DMS79 (cell line): ENCODE measurements around the gene MIER1.
"Not testable (repeated sequence)": the region's sequence is repeated elsewhere in the genome, so short reads cannot be mapped to it uniquely, and the experiment has no call there.

ENCODE experiments used
- DNase-seq: peaks from one replicate; lab custom pipeline; 2025; lab: John Stamatoyannopoulos, UW

Gene MIER1

DNA sequence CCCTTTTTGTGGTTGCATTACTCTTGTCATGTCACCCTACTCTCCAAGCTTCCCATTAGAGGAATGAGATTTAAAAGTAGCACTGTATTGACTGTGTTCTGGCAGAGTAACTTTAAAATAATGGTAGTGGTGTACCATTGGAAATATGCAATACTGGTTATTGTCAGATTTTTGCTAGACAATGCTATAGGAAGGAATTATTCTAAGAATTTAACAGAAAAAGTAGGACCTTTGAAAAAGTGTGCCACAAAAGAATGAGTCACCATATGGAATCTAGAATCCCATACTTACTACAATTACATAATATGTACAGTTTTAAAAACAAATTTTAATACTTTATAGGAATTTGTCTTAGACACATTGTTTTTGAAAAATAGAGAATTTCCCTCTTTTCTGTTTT, 13.8 kb downstream of the MIER1 start:
- DNase-seq: no peak

DNA sequence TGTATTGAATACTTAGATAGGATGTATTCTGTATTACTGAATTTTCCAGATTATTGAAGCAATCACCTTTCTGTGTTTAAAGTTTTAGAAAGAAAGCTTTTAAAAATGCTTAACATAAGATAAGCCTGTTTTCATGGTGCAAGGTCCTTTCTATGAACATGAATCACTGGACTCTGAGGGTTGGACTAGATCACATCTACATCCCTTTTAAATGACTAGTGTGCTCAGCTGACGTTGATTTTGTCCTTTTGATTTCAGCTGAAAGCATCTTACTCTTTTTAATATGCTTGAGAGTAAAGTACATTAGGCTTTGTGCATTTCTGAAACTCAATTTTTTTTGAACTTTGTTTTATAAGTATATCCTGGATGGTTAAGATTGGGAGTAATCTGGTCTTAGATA, 16.2 kb downstream of the MIER1 start:
- no peak for DNase-seq

DNA sequence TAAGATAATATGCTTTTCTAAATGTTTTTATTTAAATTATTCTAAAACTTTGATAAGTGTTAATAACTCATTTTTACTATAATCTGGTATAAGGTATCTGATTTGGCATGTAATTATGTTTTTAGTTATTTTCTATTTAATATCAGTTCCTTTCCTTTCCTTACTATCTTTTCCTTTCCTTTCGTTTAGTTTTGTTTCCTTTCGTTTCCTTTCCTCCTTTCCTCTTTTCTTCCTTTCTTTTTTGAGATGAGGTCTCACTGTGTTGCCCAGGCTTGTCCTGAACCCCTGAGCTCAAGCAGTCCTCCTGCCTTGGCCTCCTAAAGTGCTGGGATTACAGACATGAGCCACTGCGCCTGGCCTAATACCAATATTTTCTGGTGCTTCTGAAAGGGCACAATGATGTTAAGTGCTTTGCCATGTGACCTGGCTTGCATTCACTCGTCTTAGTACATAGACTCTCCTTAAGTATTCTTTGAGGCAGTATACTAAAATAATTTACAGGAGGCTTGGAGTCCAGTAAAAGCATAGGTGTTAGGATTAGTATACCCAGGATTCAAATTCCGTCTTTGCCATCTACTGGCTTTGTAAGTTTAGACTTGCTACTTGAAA, 18.7 kb downstream of the MIER1 start:
- DNase-seq: no peak

DNA sequence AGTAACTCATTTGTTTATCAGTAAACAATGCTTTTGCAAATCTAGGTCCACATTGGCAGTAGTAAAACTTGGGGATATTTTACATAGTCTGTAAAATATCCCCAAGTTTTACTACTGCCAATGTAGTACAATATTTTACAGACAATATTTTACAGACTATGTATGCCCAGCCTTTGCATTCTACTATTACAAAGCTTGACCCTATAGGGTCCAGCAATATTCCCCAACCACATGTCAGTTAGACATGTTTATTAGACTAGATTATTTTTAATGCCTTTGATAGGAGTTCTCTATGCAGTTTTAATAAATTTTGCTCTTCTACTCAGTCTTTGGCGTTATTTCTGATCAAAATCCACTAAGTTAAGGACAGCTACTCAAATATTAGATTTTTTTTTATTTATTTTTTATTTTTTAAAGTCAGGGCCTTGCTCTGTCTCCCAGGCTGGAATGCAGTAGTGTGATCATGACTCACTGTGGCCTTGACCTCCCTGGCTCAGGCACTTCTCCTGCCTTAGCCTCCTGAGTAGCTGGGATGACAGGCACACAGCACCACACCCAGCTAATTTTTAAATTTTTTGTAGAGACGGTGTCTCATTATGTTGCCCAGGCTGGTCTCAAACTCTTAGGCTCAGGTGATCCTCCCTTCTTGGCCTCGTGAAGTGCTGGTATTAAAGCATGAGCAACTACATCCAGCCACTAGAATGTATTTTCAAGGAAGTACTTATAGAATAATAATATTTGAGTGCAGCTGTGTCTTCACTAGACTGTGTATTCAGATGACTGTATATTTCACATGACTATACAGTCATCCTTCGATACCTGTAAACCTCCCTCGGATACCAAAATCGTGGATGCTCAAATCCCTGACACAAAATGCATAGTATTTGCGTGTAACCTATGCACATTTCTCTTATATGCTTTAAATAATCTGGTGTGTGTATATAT, 19.8 kb downstream of the MIER1 start:
- no peak for DNase-seq

DNA sequence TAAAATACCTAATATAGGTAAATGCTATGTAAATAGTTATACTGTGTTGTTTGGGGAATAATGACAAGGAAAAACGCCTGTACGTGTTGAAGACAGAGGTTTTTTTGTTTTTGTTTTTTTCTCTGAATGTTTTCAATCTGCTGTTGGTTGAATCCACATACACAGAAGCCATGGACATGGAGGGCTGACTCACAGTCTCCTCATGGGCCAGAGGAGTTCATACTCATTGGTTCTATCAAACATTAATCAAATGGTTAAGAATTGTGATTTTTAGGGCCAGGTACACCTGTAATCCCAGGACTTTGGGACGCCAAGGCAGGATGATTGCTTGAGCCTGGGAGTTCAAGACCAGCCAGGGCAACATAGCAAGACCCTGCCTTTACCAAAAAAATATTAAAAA, 20.5 kb downstream of the MIER1 start:
- DNase-seq: no peak

DNA sequence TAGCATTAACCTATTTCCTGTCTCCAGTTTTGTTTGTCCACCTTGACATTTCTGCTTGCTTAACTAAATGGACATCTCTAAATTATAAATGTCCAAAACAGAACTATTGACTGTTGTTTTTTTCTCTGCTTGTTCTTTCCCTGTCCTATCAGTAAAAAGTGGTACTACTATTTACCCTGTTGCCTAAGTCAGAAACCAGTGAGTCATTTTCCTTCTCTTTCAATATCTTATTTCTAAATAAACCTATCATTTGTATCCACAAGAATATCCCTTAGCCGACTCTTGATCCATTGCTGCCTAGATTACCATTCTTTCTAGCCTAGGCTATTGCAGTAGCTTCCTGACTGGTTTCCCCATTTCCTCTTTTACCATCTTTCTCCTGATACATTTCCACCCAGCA, 22.5 kb downstream of the MIER1 start:
- DNase-seq: no peak

- DNase-seq: no peak
Observed at GRCh38 chr1:66951513-66951912, 26.7 kb downstream of the MIER1 start.

DNA sequence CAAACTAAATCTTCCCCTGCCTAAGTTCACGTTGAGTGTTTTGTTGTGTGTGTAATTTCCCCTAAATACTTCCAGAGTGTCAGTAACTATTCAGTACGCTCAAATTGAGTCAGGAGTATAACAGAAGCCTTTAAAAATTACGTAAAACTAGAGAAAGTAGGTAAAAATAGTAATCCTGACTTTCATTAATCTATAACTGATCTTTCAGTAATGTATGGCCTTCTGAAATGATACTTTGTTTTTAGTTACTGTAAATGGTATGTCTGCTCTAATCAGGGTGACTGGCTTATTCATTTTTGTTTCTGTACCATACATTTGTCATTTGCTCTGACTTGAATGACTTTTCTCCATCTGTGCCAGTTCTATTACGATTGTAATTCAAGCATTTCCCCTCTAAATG, 29.4 kb downstream of the MIER1 start:
- DNase-seq: no peak

GRCh38 chr1:66957938-66958337, 33.1 kb downstream of the MIER1 start:
- DNase-seq: no peak

DNA sequence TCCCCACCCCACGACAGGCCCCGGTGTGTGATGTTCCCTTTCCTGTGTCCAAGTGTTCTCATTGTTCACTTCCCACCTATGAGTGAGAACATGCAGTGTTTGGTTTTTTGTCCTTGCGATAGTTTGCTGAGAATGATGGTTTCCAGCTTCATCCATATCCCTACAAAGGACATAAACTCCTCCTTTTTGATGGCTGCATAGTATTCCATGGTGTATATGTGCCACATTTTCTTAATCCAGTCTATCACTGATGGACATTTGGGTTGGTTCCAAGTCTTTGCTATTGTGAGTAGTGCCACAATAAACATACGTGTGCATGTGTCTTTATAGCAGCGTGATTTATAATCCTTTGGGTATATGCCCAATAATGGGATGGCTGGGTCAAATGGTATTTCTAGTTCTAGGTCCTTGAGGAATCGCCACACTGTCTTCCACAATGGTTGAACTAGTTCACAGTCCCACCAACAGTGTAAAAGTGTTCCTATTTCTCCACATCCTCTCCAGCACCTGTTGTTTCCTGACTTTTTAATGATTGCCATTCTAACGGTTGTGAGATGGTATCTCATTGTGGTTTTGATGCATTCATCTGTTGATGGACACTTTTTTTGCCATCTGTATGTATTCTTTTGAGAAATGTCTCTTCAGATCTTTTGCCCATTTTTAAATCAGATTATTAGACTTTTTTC, 41.5 kb downstream of the MIER1 start:
- not testable (repeated sequence) for DNase-seq

DNA sequence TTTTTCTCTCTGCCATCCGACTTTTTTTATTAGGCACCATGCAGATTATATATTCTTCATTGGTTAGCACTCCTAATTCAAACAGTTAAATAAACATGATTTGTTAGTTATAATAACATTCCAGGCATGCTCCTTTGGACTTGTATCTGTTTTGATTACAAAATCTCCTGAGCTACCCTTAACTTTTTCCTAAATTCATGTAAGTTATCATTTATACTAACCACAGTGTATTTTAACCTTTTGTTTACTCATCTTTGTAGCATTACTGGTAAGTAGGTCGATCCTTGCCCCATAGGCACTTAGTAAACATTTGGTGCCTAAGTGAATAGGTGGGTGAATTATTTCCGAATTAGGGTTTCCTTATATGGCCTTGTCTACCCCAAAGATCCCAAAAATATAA, 43.8 kb downstream of the MIER1 start:
- DNase-seq: no peak

GRCh38 chr1:66978201-66978600, 53.4 kb downstream of the MIER1 start:
- no peak for DNase-seq

DNA sequence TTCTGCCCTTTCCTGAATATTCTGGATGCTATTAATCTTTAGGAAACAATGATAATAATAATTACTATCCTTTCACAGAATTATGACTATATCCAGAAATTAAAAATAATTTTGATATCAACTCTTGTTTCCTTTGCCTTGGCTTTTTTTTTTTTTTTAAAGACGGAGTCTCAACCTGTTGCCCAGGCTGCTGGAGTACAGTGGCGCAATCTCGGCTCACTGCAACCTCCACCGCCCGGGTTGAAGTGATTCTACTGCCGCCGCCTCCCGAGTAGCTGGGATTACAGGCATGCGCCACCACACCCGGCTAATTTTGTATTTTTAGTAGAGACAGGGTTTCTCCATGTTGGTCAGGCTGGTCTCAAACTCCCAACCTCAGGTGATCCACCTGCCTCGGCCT, 54.8 kb downstream of the MIER1 start:
- DNase-seq: not testable (repeated sequence)

GRCh38 chr1:66980745-66981367, 56.1 kb downstream of the MIER1 start:
- DNase-seq: no peak

- DNase-seq: no peak
Observed at GRCh38 chr1:66981679-66982078, 56.9 kb downstream of the MIER1 start.

DNA sequence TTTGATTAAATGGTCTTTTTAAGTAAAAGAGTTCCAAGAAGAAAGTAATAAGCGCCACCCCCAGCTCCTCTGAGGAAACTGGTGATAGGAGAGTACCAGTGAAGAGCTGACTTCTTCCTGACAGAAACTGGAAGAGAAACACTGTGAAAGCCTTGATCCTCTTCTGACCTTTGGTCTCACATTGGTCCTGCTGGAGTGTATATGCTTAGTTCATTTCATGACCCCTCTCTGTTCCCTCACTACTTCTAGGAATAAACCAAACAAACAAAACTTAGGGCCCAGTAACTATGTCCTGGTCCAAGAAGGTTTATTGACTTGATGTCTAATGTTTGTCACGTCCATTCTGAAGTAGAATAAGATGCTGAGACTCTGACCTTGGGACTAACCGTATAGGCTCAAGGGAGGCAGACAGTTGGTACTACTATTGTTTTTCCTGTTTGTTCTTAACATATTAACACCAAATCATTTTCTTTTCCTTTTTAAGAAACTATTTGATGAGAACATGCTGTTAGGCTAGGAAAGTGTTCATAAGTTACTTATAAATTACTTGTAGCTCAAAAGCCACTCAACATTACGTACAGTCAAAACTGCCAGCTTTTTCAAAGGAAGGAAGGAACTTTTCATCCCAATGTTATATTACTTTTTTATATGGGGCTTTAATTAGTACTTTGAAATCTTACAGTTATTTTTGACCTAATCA, 57.9 kb downstream of the MIER1 start:
- DNase-seq: no peak

- no peak for DNase-seq
Observed at GRCh38 chr1:66984491-66984890, 59.7 kb downstream of the MIER1 start.

DNA sequence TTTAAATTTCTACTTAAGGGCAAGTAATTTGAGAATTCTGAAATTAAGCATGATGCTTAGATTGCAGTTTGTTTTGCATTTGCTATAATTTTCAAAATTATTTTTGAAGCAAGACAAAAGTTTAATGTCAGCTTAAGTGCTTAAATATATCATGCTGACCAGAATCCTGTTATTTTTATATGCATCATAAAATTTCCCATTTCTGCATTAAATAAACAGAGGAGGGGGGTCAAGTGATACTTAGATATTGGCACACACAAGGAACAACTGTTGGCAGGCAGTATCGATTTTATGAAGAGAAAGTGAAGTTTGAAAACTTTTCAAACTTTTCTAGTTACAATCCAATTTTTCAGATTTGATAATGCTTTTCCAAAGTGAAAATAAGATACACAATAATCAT, 61.0 kb downstream of the MIER1 start:
- no peak for DNase-seq

DNA sequence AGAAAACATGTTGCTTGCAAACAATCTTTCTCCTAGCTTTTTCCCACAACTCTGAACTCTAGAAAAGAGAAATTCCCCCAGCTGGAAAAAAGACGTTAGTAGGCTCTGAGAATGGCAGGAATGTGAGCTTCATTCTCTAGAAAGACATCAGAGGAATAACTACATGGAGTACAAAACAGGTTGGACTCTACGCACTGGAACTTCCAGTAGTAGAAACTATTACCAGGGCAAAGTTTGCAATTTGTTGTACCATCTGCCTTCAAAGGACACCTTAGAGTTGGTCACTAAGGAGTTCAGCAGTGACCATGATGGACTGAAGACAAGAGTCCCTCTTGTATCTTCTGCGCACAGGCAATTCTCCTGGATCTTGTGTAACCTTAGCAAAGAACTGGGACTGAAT, 68.3 kb downstream of the MIER1 start:
- no peak for DNase-seq

GRCh38 chr1:66996018-66996682, 71.4 kb downstream of the MIER1 start:
- no peak for DNase-seq

- DNase-seq: no peak
Observed at GRCh38 chr1:66998972-66999371, 74.2 kb downstream of the MIER1 start.
